Endothelial cell of umbilical vein (primary cell): ENCODE data around the gene COPS7A. TPM values are rescaled to one million over a fixed set of nuclear protein-coding genes. Genes with fewer than 3 reads are reported as not detected.

Experiments
- BruUV-seq: library from RNA; stranded (reverse); fragments of 400-500 nt; replicated peaks from 2 replicates; lab custom pipeline; 2021; lab: Mats Ljungman, UMichigan
- CTCF ChIA-PET: fragments of 300-600, 350-600 bp; sonication (Branson Sonifier 250); formaldehyde crosslinking; loops from one replicate; lab custom pipeline; 2021; ENCODE audit warnings: antibody characterized with exemption, inconsistent platforms; lab: Charles Lee
- POLR2A ChIA-PET: fragments of 300-600, 350-600 bp; sonication (Branson Sonifier 250); formaldehyde crosslinking; loops from one replicate; lab custom pipeline; 2021; ENCODE audit warnings: antibody characterized with exemption, inconsistent platforms; lab: Charles Lee
- DNase-seq: peaks from one replicate; pipeline ENCODE4 v3.0.0-alpha.2; 2011; ENCODE audit warnings: low read depth, low spot score
- FAIRE-seq: peaks from 2 replicates; lab custom pipeline; 2011; peaks lifted over from hg19 to GRCh38; lab: Jason Lieb, UNC
- H2AFZ ChIP-seq: 2 replicates; pipeline ENCODE4 v1.6.0; 2012; ENCODE audit warnings: low read depth, low read length, control low read depth, inconsistent platforms
- H3K27ac ChIP-seq: 2 replicates; pipeline ENCODE4 v1.5.1; 2011; ENCODE audit warnings: low read depth, mild to moderate bottlenecking, control low read depth, low read length, moderate library complexity; ENCODE audit not compliant: insufficient read depth
- H3K27me3 ChIP-seq, 2 experiments: 2 replicates each; pipeline versions ENCODE4 v1.6.0 to v1.6.1; 2011; ENCODE audit warnings: low read length in 2 of 2, mixed read lengths in 1 of 2; ENCODE audit not compliant: control insufficient read depth in 2 of 2, insufficient read depth in 2 of 2
- H3K36me3 ChIP-seq, 2 experiments: 2 replicates in 1 of 2; 3 replicates in 1 of 2; pipeline ENCODE4 v1.5.1; 2011; ENCODE audit warnings: low read length in 2 of 2, mild to moderate bottlenecking in 1 of 2, moderate library complexity in 1 of 2; ENCODE audit not compliant: control insufficient read depth in 2 of 2, insufficient read depth in 2 of 2; ENCODE audit errors: extremely low read depth in 1 of 2
- H3K4me1 ChIP-seq: 3 replicates; pipeline ENCODE4 v1.5.1; 2011; ENCODE audit warnings: mild to moderate bottlenecking, low read length; ENCODE audit not compliant: control insufficient read depth, insufficient read depth; ENCODE audit errors: extremely low read depth
- H3K4me2 ChIP-seq: 2 replicates; pipeline ENCODE4 v1.6.1; 2011; ENCODE audit warnings: low read length, control low read depth, mixed read lengths; ENCODE audit not compliant: insufficient read depth
- H3K4me3 ChIP-seq, 3 experiments: fragments of 200-600 bp in 1 of 3; sonication (generic), shearing (Covaris generic) in 1 of 3; replicated peaks in 1 of 3; 2 replicates each; pipeline ENCODE4 v1.5.1; 2011 to 2016; ENCODE audit warnings: control low read depth in 3 of 3, low read length in 3 of 3, mild to moderate bottlenecking in 2 of 3, inconsistent platforms in 1 of 3, low read depth in 1 of 3, moderate library complexity in 1 of 3; ENCODE audit not compliant: insufficient read depth in 1 of 3
- H3K79me2 ChIP-seq: 2 replicates; pipeline ENCODE4 v1.6.0; 2012; ENCODE audit warnings: low read length, inconsistent platforms; ENCODE audit not compliant: control insufficient read depth, insufficient read depth
- H3K9ac ChIP-seq: replicated peaks from 2 replicates; pipeline ENCODE3; 2011; ENCODE audit warnings: low read length, control low read depth; ENCODE audit not compliant: insufficient read depth; ENCODE audit errors: extremely low read depth
- H3K9me1 ChIP-seq: replicated peaks from 3 replicates; pipeline ENCODE4 v1.6.0; 2011; ENCODE audit warnings: mild to moderate bottlenecking, low read length; ENCODE audit not compliant: control insufficient read depth, insufficient read depth; ENCODE audit errors: extremely low read depth
- H3K9me3 ChIP-seq: replicated peaks from 2 replicates; pipeline ENCODE4 v1.5.1; 2012; ENCODE audit warnings: low read length, inconsistent platforms; ENCODE audit not compliant: control insufficient read depth, insufficient read depth
- H4K20me1 ChIP-seq: replicated peaks from 2 replicates; pipeline ENCODE3; 2011; ENCODE audit warnings: mild to moderate bottlenecking, low read length; ENCODE audit not compliant: control insufficient read depth, insufficient read depth; ENCODE audit errors: extremely low read depth
- GATA2 ChIP-seq: IDR thresholded peaks from 2 replicates; pipeline ENCODE4 v1.7.0; 2011; ENCODE audit warnings: low read depth, mild to moderate bottlenecking, moderate library complexity, mixed read lengths, low read length; ENCODE audit not compliant: insufficient read length, insufficient read depth
- JUN ChIP-seq: IDR thresholded peaks from 2 replicates; pipeline ENCODE4 v1.6.1; 2011; ENCODE audit warnings: borderline replicate concordance, low read depth; ENCODE audit not compliant: insufficient read length, insufficient read depth
- MYC ChIP-seq: IDR thresholded peaks from one replicate; pipeline ENCODE4 v1.6.1; 2011; ENCODE audit warnings: mild to moderate bottlenecking, low read depth, low read length
- POLR2A ChIP-seq: IDR thresholded peaks from 2 replicates; pipeline ENCODE4 v1.6.1; 2012; ENCODE audit warnings: low read depth, mild to moderate bottlenecking, control low read depth, low read length
- POLR2AphosphoS5 ChIP-seq: IDR thresholded peaks from 2 replicates; pipeline ENCODE4 v1.6.1; 2012; ENCODE audit warnings: low read depth, mild to moderate bottlenecking, control low read depth, low read length, moderate library complexity; ENCODE audit not compliant: insufficient read depth
- dilution Hi-C: fragments of 300-500 bp; cut with MboI; formaldehyde crosslinking; loops from one replicate; pipeline ENCODE4 v1.15.0; 2019; ENCODE audit warnings: low sequenced_read_pairs; ENCODE audit not compliant: extremely low pct_ligation_motif_present
- intact Hi-C: fragments of 100-400 bp; cut with micrococcal nuclease; formaldehyde crosslinking; loops from one replicate; pipeline ENCODE4 v1.10.0; 2022
- polyA plus RNA-seq, 4 experiments: library from polyadenylated mRNA; depleted of rRNA in 3 of 4; stranded (reverse) in 3 of 4; unstranded in 1 of 4; fragments of >200 nt; gene quantifications; 2 replicates each; pipeline versions ENCODE4 v1.2.1 to v1.2.3, GENCODE V29; 2011 to 2012; ENCODE audit warnings: missing spikeins in 1 of 4
- total RNA-seq: library from RNA; stranded (reverse); gene quantifications from 2 replicates; pipeline ENCODE4 v1.2.3, GENCODE V29; 2021
- TF ChIP-seq, protein P1 (sequence below), 2 donors: IDR thresholded peaks; 1 replicate in 1 of 2; 2 replicates in 1 of 2; pipeline ENCODE4 v1.5.1; 2011; ENCODE audit warnings: low read length in 2 of 2, mild to moderate bottlenecking in 2 of 2, moderate library complexity in 2 of 2, control low read depth in 1 of 2, inconsistent platforms in 1 of 2, low read depth in 1 of 2; ENCODE audit not compliant: insufficient read depth in 1 of 2; ENCODE audit errors: extremely low read depth in 1 of 2

COPS7A gene
- total and polyA plus RNA-seq, 2 donors (not counting 3 experiments of a cell fraction or from before 2014, with no cell fraction given): 41.1 to 104 TPM

DNA sequence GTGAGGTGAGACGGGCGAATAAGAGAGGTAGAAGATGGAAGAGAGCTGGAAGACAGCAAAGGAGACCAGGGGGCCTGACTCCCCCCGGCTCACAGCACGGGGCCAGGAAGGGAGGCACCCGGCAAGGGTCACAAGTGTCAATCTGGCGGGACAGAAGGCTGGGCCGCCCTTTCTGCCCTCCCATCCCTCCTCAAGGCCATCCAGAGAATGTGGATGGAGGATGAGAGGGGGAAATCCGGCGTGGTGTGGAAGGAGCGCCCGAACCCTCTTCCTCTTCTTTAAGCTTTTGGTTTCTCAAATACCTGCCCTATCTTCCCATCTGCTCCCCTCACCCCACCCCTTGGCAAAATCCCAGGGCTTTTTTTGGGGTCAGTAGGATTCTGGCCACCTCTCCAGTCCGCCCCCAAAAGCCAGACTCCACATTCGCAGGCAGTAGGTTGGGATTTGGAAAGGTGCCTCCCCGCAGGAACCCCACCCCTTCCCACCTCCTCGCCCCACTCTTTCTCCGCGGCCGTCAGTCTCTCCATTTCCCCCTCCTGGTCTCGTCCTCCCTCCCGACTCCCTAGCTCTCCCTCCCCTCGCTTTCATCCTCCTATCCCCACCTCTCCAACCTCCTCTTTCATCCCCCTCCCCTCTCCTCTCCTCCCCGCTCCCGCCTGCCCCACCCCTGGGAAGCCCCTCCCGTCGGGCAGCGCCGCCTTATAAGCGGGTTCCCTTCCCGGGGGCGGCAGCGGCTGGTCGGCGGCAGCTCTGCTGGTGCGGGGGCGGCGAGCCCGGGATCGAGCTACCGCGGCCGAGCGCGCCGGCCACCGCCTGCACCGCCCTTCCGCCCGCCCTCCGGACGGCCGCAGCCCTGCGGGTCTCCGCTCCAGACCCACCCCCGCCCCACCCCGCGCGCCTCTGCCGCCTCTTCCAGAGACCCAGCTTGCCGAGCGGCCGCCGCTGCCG is 42.1 kb downstream of the COPS7A start, which contains the start of gene PTMS:
Gene PTMS, plus strand, starts transcription at position 730 of the 948 bp plus-strand sequence. CDS start 343 bp downstream, outside the sequence.
- DNase-seq: peak; percentile 81

More for the DNA sequence above, 42.1 kb downstream of the COPS7A start, which contains the start of gene PTMS:
- ChIA-PET POLR2A (interaction anchor here (0.7 to 2.5 kb wide), 14 partner anchors 10 to 295 kb away, joined by 3 to 43 read pairs (median 4); partner anchors contain the start of genes C12orf57, COPS7A, GPR162 and MLF2), CTCF (interaction anchor here (0.7 to 8.4 kb wide), 22 partner anchors 8 to 172 kb away, joined by 3 to 234 read pairs (median 4); partner anchors contain the start of genes COPS7A, GPR162, MLF2 and USP5)
- no peaks in the 10 kb centered on the region for H3K9me1 ChIP-seq
- peak within 1 kb of the TSS; percentile 70 to 91 (median 89) for H3K4me3 ChIP-seq
- peak; percentile 92 for FAIRE-seq
- H2AFZ ChIP-seq: peak within 1 kb of the TSS; percentile 55
- H3K4me1 ChIP-seq: peaks cover 38% of the 10 kb centered on the region
- no TSS peak for BruUV-seq
- dilution Hi-C loops: no loop called here
- peak within 1 kb of the TSS; percentile 66 for H3K9ac ChIP-seq
- peaks cover 32% of the 10 kb centered on the region for H3K79me2 ChIP-seq
- peak within 1 kb of the TSS; percentile 36 for H3K27ac ChIP-seq
- no peaks in the 10 kb centered on the region for H3K27me3 ChIP-seq
- no peaks in the 10 kb centered on the region for H3K9me3 ChIP-seq
- intact Hi-C loops: loop anchor here (2.0 kb wide), 1 partner anchor 159 kb away; the partner anchor contains the start of gene CHD4
- H3K36me3 ChIP-seq: peaks cover 0 to 15% of the 10 kb centered on the region in 2 experiments
- H4K20me1 ChIP-seq: no peaks in the 10 kb centered on the region
- no peak for TF ChIP-seq GATA2
- TF ChIP-seq POLR2AphosphoS5: peak; percentile 99
- TF ChIP-seq, protein P1, sequence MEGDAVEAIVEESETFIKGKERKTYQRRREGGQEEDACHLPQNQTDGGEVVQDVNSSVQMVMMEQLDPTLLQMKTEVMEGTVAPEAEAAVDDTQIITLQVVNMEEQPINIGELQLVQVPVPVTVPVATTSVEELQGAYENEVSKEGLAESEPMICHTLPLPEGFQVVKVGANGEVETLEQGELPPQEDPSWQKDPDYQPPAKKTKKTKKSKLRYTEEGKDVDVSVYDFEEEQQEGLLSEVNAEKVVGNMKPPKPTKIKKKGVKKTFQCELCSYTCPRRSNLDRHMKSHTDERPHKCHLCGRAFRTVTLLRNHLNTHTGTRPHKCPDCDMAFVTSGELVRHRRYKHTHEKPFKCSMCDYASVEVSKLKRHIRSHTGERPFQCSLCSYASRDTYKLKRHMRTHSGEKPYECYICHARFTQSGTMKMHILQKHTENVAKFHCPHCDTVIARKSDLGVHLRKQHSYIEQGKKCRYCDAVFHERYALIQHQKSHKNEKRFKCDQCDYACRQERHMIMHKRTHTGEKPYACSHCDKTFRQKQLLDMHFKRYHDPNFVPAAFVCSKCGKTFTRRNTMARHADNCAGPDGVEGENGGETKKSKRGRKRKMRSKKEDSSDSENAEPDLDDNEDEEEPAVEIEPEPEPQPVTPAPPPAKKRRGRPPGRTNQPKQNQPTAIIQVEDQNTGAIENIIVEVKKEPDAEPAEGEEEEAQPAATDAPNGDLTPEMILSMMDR (IDR thresholded peaks at IDR 0.05; ENCODE audit: extremely low read depth in 1 of 2, insufficient read depth in 1 of 2, low read depth in 1 of 2, low read length in 2 of 2): no peak
- TF ChIP-seq JUN: no peak
- no peak for TF ChIP-seq MYC
- TF ChIP-seq POLR2A: peak; percentile 97
- H3K4me2 ChIP-seq: peak within 1 kb of the TSS; percentile 68
